Spleen (tissue), 11 donors: ENCODE measurements around the gene CHMP3. TPM values are rescaled to one million over a fixed set of nuclear protein-coding genes. Genes with fewer than 3 reads are reported as not detected.

Experiments
- DNase-seq: peaks from one replicate; pipeline ENCODE4 v3.0.0-alpha.2; 2020
- H3K27ac ChIP-seq, 8 donors: fragments of 200-600 bp; sonication (generic) in 7 of 8; 1 replicate in 4 of 8; 2 replicates in 4 of 8; pipeline versions ENCODE4 v1.5.0 to v1.8.0; 2016 to 2021; ENCODE audit warnings: inconsistent platforms in 4 of 8, mild to moderate bottlenecking in 4 of 8, moderate library complexity in 1 of 8
- H3K27me3 ChIP-seq, 7 donors: fragments of 200-600 bp; sonication (generic) in 6 of 7; replicated peaks in 1 of 7; 1 replicate in 4 of 7; 2 replicates in 3 of 7; pipeline versions ENCODE4 v1.5.0 to v1.8.0; 2016 to 2021; ENCODE audit warnings: inconsistent platforms in 3 of 7, mild to moderate bottlenecking in 1 of 7
- H3K36me3 ChIP-seq, 6 donors: fragments of 200-600 bp; sonication (generic) in 5 of 6; 1 replicate in 4 of 6; 2 replicates in 2 of 6; pipeline versions ENCODE4 v1.5.0 to v1.8.0; 2016 to 2021; ENCODE audit warnings: inconsistent platforms in 2 of 6
- H3K4me1 ChIP-seq, 6 donors: fragments of 200-600 bp; sonication (generic) in 5 of 6; 1 replicate in 3 of 6; 2 replicates in 3 of 6; pipeline versions ENCODE4 v1.5.0 to v1.8.0; 2016 to 2021; ENCODE audit warnings: inconsistent platforms in 3 of 6
- H3K4me3 ChIP-seq, 8 donors: fragments of 200-600 bp; sonication (generic) in 7 of 8; 1 replicate in 4 of 8; 2 replicates in 4 of 8; pipeline versions ENCODE4 v1.5.0 to v1.8.0; 2016 to 2021; ENCODE audit warnings: inconsistent platforms in 4 of 8, mild to moderate bottlenecking in 4 of 8, moderate library complexity in 2 of 8
- H3K9me3 ChIP-seq, 8 donors: fragments of 200-600 bp; sonication (generic) in 7 of 8; 1 replicate in 4 of 8; 2 replicates in 4 of 8; pipeline versions ENCODE4 v1.5.0 to v1.8.0; 2016 to 2021; ENCODE audit warnings: inconsistent platforms in 4 of 8
- POLR2A ChIP-seq, 3 donors: fragments of 450-650 bp; IDR thresholded peaks; one replicate each; pipeline ENCODE4 v1.5.1; 2017; ENCODE audit warnings: antibody characterized with exemption in 3 of 3, mild to moderate bottlenecking in 1 of 3
- POLR2AphosphoS5 ChIP-seq, 3 donors: sonication (generic); formaldehyde crosslinking; IDR thresholded peaks; one replicate each; pipeline ENCODE4 v1.5.1; 2017; ENCODE audit warnings: antibody characterized with exemption in 3 of 3
- WGBS, 5 donors: extraction: QIAGEN DNeasy Blood & Tissue Kit in 3 of 5; methylation state at CpG; one replicate each; pipeline versions ENCODE4 v1.1.5 to v1.1.7; 2013 to 2018; 5-methylcytosine and 5-hydroxymethylcytosine counted together
- intact Hi-C: fragments of 100-400 bp; cut with DNase I; formaldehyde crosslinking; loops from one replicate; pipeline ENCODE4 v1.15.0; 2023; ENCODE audit warnings: low total_unique reads
- polyA plus RNA-seq, 3 donors: library from polyadenylated mRNA; stranded (reverse); fragments of 200-250 nt; gene quantifications; one replicate each; pipeline ENCODE4 v1.2.1, GENCODE V29; 2013
- total RNA-seq, 7 donors: library from RNA; depleted of rRNA in 3 of 7; stranded (reverse); fragments of >200 nt in 3 of 7; fragmentation: NEBNext Ultra II Directional in 4 of 7; extraction: Animal tissue kit (Norgen Biotek cat#: 25700) in 4 of 7; gene quantifications; one replicate each; pipeline versions ENCODE4 v1.1.0 to v1.2.1, GENCODE V29; 2016 to 2021
- TF ChIP-seq, protein P1 (sequence below), 11 experiments: fragments of 200-600 bp in 7 of 11; fragments of 450-650 bp in 4 of 11; sonication (generic) in 4 of 11; IDR thresholded peaks in 8 of 11; conservative IDR thresholded peaks in 3 of 11; 1 replicate in 7 of 11; 2 replicates in 4 of 11; pipeline versions ENCODE4 v1.4.0 to v1.8.0; 2016 to 2021; ENCODE audit warnings: antibody characterized with exemption in 11 of 11, inconsistent platforms in 4 of 11, mild to moderate bottlenecking in 1 of 11
- donor health status: healthy with polysubstance abuse.
- donor health status: DM: no; HTN: no; CAD: no; lungs with moderate emphysema.
- donor health status: DM: no; HTN: no; CAD: no.
- donor health status: Bipolar disorder and iron deficiency.
- donor health status: healthy.
- donor health status: DM: no; HTN: no; CAD: no.
- donor health status: DM: yes; HTN: yes; CAD: no.

CHMP3 gene
- total and polyA plus RNA-seq, 10 donors, result 33.6 to 125 (median 79.3) TPM

DNA sequence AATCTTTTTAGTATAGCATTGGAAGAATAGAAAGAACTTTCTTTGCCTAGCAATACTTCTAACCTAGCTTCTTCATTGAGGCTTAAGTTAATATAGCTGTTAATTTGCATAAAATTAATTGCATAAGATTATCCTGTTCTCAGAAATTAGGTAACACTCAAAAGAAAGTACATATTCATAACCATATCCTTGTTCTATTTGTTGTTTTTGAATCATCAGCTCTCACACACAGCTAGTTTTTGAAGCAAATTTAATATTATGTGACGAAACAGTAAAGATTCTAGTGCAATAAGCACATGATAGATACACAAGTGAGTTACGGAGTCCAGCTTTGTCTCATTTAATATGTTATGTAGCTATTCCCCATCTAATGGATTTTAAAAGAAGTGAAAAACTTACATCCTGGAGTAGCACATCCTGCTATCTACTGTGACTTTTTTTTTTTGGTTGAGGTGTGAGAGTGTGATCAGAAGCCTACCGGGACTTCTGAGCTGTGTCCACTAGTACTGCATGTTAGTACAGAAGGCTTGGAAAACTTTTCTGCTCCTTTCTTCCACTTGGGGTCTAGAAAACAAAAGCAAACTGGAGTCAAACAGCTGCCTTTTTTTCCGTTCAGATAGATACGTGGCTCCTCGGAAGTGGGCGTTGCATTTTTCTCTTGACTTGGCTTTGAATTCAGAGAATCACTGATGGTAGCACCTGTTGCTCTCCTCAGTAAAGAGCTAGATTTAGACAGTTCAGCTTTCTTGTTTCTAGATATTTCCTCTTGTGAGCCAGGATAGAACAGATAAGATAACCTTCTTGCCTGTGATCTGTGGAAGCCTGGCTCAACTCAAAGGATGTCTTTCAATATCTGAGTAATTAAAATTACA, 94.8 kb downstream of the CHMP3 start:
- Histone ChIP-seq H3K27ac (no peak overlapping the region), H3K9me3 (no peaks in the 10 kb centered on the region), H3K36me3 (peaks cover 3 to 100% (median 73%) of the 10 kb centered on the region in 6 donors), H3K4me1 (peaks cover 0 to 27% (median 2%) of the 10 kb centered on the region in 6 donors), H3K4me3 (no peak overlapping the region), H3K27me3 (no peaks in the 10 kb centered on the region)
- WGBS, 5 donors, result 86 to 91% (median 88%) methylated on average over 7 of the region's 7 CpGs
- no peak for TF ChIP-seq POLR2A (IDR thresholded peaks at IDR 0.05)
- DNase-seq, result no peak
- intact Hi-C loops, result no loop called here

DNA sequence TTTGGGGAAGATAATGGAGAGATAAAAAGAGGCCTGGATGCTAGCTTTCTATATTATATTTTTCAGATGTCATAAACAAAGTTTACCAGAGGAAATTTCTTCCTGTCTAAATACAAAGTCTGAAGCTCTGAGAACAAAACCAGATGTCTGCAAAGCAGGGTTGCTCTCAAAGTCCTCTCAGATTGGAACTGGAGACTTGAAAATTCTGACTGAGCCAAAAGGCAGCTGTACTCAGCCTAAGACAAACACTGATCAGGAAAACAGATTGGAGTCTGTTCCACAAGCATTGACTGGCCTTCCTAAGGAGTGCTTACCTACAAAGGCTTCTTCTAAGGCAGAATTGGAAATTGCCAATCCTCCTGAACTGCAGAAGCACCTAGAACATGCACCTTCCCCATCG, 96.9 kb downstream of the CHMP3 start:
- 86 to 100% (median 95%) methylated on average over 1 of the region's 1 CpG for WGBS, 5 donors
- intact Hi-C loops, result no loop called here
- Histone ChIP-seq H3K27ac (no peak overlapping the region), H3K27me3 (no peaks in the 10 kb centered on the region), H3K4me1 (peaks cover 0 to 10% (median 0%) of the 10 kb centered on the region in 6 donors), H3K36me3 (peaks cover 3 to 100% (median 74%) of the 10 kb centered on the region in 6 donors), H3K4me3 (no peak overlapping the region), H3K9me3 (no peaks in the 10 kb centered on the region)
- DNase-seq, result no peak
- no peak for TF ChIP-seq POLR2A (IDR thresholded peaks at IDR 0.05)
- TF ChIP-seq, protein P1, sequence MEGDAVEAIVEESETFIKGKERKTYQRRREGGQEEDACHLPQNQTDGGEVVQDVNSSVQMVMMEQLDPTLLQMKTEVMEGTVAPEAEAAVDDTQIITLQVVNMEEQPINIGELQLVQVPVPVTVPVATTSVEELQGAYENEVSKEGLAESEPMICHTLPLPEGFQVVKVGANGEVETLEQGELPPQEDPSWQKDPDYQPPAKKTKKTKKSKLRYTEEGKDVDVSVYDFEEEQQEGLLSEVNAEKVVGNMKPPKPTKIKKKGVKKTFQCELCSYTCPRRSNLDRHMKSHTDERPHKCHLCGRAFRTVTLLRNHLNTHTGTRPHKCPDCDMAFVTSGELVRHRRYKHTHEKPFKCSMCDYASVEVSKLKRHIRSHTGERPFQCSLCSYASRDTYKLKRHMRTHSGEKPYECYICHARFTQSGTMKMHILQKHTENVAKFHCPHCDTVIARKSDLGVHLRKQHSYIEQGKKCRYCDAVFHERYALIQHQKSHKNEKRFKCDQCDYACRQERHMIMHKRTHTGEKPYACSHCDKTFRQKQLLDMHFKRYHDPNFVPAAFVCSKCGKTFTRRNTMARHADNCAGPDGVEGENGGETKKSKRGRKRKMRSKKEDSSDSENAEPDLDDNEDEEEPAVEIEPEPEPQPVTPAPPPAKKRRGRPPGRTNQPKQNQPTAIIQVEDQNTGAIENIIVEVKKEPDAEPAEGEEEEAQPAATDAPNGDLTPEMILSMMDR (IDR thresholded peaks at IDR 0.05 in 8 of 11, conservative IDR thresholded peaks at IDR 0.05 in 3 of 11), result no peak

DNA sequence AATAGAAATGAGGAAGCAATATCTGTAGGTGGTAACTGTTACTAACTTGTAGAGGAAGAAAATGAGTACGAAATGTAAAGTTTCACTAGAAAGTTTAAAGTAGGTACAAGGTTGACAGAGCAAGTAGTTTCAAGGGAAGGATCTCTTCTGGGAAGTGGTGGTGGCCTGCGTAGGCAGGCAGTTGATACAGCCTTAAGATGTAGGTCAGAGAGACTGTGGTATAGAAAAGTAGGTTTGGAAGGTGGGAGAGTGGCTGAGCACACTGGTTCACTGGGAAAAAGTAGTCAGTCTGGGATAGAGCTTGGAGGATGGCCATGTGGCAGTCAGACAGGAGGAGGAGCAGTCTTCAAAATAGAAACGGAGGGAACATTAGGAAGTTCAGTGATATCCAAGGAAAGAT, 98.6 kb downstream of the CHMP3 start:
- Histone ChIP-seq H3K4me1 (peaks cover 0 to 10% (median 0%) of the 10 kb centered on the region in 6 donors), H3K36me3 (peaks cover 3 to 100% (median 79%) of the 10 kb centered on the region in 6 donors), H3K27me3 (no peaks in the 10 kb centered on the region), H3K27ac (peak overlapping the region in 1 of 8 donors; percentile 9), H3K9me3 (no peaks in the 10 kb centered on the region), H3K4me3 (no peak overlapping the region)
- intact Hi-C loops, result no loop called here
- 75 to 83% (median 82%) methylated on average over 3 of the region's 3 CpGs for WGBS, 5 donors
- DNase-seq, result no peak
- TF ChIP-seq, protein P1 (IDR thresholded peaks at IDR 0.05 in 8 of 11, conservative IDR thresholded peaks at IDR 0.05 in 3 of 11), result no peak
- TF ChIP-seq POLR2AphosphoS5 (IDR thresholded peaks at IDR 0.05), result no peak
- TF ChIP-seq POLR2A (IDR thresholded peaks at IDR 0.05), result no peak

DNA sequence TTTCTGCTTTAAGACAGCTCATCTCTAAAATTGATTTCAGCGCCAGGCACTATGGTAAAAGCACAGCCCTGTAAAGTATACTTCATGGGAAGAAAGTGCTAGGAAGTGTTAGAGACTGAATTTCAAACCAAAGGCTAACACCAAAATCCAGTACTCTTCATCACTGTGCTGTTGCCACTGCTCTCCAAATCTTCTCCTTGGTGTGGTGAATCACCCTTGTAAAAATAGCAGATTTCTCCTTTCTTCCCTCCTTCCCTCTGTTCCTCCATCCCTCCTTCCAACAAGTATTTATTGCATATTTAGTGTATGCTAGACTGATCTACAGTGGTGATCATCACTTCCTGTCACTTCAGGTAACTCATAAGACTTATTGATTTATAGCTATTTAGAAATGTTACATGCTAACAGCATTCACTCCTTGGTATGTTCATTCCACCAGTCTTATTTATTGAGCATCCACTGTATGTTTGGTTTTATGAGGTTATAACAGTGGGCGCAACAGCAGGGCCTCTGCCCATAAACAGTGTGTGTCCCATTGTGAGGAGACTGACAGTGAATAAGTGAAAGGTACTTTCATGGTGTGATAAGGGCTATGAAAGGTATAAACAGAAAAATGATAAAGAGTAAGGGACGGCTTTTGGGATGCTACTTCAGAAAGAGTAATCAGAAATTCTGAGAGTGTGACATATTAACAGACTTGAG, 102.0 kb downstream of the CHMP3 start:
- no peak for DNase-seq
- intact Hi-C loops, result no loop called here
- 95 to 99% (median 98%) methylated on average over 3 of the region's 3 CpGs for WGBS, 5 donors
- peaks cover 3 to 100% (median 89%) of the 10 kb centered on the region in 6 donors for H3K36me3 ChIP-seq
- TF ChIP-seq, protein P1 (IDR thresholded peaks at IDR 0.05 in 8 of 11, conservative IDR thresholded peaks at IDR 0.05 in 3 of 11), result no peak
- TF ChIP-seq POLR2AphosphoS5 (IDR thresholded peaks at IDR 0.05) (no peak), POLR2A (IDR thresholded peaks at IDR 0.05) (no peak)
- H3K4me1 ChIP-seq, result no peaks in the 10 kb centered on the region
- H3K9me3 ChIP-seq, result no peaks in the 10 kb centered on the region
- H3K4me3 ChIP-seq, result no peak overlapping the region
- no peak overlapping the region for H3K27ac ChIP-seq
- no peaks in the 10 kb centered on the region for H3K27me3 ChIP-seq
